Mesendoderm (in vitro differentiated cells): Measurements from ENCODE around the gene NR1I3.
"Not testable (repeated sequence)": the region's sequence is repeated elsewhere in the genome, so short reads cannot be mapped to it uniquely, and the experiment has no call there.

Experiments used
- DNase-seq: peaks from one replicate; pipeline ENCODE4 v3.0.0; 2013
- H2AK5ac ChIP-seq: 2 replicates; pipeline ENCODE4 v1.6.1; 2013; ENCODE audit warnings: low read length, inconsistent platforms
- H2BK120ac ChIP-seq: 2 replicates; pipeline ENCODE4 v1.6.1; 2013; ENCODE audit warnings: low read depth, mild to moderate bottlenecking, low read length, moderate library complexity, mixed read lengths
- H2BK15ac ChIP-seq: replicated peaks from 2 replicates; pipeline ENCODE4 v1.6.1; 2013; ENCODE audit warnings: low read depth, mild to moderate bottlenecking, moderate library complexity
- H2BK5ac ChIP-seq: 2 replicates; pipeline ENCODE4 v1.6.1; 2013; ENCODE audit warnings: low read length, inconsistent platforms
- H3K18ac ChIP-seq: 2 replicates; pipeline ENCODE4 v1.6.1; 2013; ENCODE audit warnings: mild to moderate bottlenecking, low read length, mixed read lengths
- H3K23ac ChIP-seq: one replicate; pipeline ENCODE4 v1.6.1; 2013; ENCODE audit warnings: low read length
- H3K27ac ChIP-seq: 2 replicates; pipeline ENCODE4 v1.5.1; 2013; ENCODE audit warnings: low read depth, mild to moderate bottlenecking, inconsistent platforms, low read length, moderate library complexity
- H3K27me3 ChIP-seq: 2 replicates; pipeline ENCODE4 v1.6.1; 2013; ENCODE audit warnings: low read length, control low read depth, mild to moderate bottlenecking, inconsistent platforms; ENCODE audit not compliant: insufficient read depth, poor library complexity
- H3K36me3 ChIP-seq: 2 replicates; pipeline ENCODE4 v1.6.1; 2013; ENCODE audit warnings: low read length, inconsistent platforms; ENCODE audit not compliant: control insufficient read depth, insufficient read depth
- H3K4ac ChIP-seq: one replicate; pipeline ENCODE4 v1.6.1; 2013; ENCODE audit warnings: low read depth, mild to moderate bottlenecking, low read length, moderate library complexity
- H3K4me1 ChIP-seq: 2 replicates; pipeline ENCODE4 v1.6.1; 2013; ENCODE audit warnings: low read depth, low read length, inconsistent platforms; ENCODE audit not compliant: control insufficient read depth
- H3K4me2 ChIP-seq: 2 replicates; pipeline ENCODE4 v1.6.1; 2013; ENCODE audit warnings: low read length
- H3K4me3 ChIP-seq: 2 replicates; pipeline ENCODE4 v1.5.1; 2013; ENCODE audit warnings: mild to moderate bottlenecking, low read length
- H3K56ac ChIP-seq: one replicate; pipeline ENCODE4 v1.6.1; 2013; ENCODE audit warnings: low read length
- H3K79me1 ChIP-seq: 2 replicates; pipeline ENCODE4 v1.6.1; 2013; ENCODE audit warnings: low read length, inconsistent platforms
- H3K79me2 ChIP-seq: 2 replicates; pipeline ENCODE4 v1.6.1; 2013; ENCODE audit warnings: mild to moderate bottlenecking, low read length; ENCODE audit not compliant: control insufficient read depth, insufficient read depth
- H3K9ac ChIP-seq: 2 replicates; pipeline ENCODE4 v1.6.1; 2013; ENCODE audit warnings: low read length, inconsistent platforms
- H4K5ac ChIP-seq: one replicate; pipeline ENCODE4 v1.6.1; 2013; ENCODE audit warnings: low read length
- H4K8ac ChIP-seq: one replicate; pipeline ENCODE4 v1.6.1; 2013; ENCODE audit warnings: low read depth, mild to moderate bottlenecking, control low read depth, low read length, moderate library complexity
- WGBS: extraction: QIAGEN DNeasy Blood & Tissue Kit; methylation state at CpG from one replicate; pipeline ENCODE4 v1.1.7; 2013; ENCODE audit warnings: low lambda C conversion rate, missing lambda C conversion rate; ENCODE audit not compliant: insufficient coverage; ENCODE audit errors: extremely low coverage; 5-methylcytosine and 5-hydroxymethylcytosine counted together

NR1I3 gene

DNA sequence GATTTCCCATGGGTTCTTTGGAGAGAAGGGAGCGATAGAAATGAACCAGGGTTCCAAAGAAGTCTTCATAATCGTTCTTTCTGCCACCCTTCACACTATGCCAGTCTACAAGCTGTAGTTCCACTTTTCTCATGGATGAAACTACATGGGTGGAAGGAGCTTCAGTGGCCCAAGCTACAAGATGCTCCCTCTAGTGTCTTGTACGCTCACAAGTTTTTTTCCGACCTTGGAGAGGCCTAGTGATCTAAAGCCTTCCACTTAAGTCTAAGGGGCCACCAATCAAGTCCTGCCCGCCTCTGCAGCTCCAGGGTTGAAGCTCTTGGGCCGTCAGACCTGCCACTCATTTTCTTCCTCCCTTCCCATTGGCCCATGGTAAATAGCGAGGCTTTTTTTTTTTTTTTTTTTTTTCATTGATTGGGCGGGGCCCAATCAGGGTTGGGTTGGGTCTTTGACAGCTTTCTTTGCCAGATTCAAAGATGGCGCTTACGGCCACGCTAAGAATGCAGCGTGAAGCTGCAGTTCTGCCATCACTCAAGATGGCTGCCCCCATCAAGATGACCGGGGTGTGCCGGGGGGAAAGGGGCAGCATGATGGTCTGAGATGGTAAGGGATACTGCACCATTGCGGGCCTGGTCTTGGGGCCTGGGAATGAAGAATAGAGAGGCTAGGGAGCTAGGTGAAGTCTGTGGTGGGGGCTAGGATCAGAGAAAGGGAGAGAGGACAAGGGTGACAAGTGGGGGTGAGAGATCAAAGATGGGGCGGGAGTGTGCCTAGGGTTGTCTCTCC, 12.3 kb downstream of the NR1I3 start, which contains the start of gene TOMM40L:
Gene TOMM40L, plus strand, starts transcription at position 527 of the 786 bp plus-strand sequence. CDS start 430 bp downstream, outside the sequence.
- Histone ChIP-seq H3K27ac (peak within 1 kb of the TSS; percentile 37), H3K36me3 (no peaks in the 10 kb centered on the region), H3K4me3 (peak within 1 kb of the TSS; percentile 83), H3K23ac (no peak within 1 kb of the TSS), H3K56ac (peak within 1 kb of the TSS; percentile 96), H2BK120ac (no peak within 1 kb of the TSS), H3K79me2 (no peaks in the 10 kb centered on the region), H3K79me1 (no peaks in the 10 kb centered on the region), H3K4ac (no peak within 1 kb of the TSS), H3K27me3 (no peaks in the 10 kb centered on the region), H4K8ac (peak within 1 kb of the TSS; percentile 60), H3K4me1 (peaks cover 3% of the 10 kb centered on the region), H2BK15ac (no peak within 1 kb of the TSS), H2AK5ac (peak within 1 kb of the TSS; percentile 91), H2BK5ac (peak within 1 kb of the TSS; percentile 81), H3K4me2 (peak within 1 kb of the TSS; percentile 85), H3K9ac (peak within 1 kb of the TSS; percentile 84), H4K5ac (no peak within 1 kb of the TSS), H3K18ac (peak within 1 kb of the TSS; percentile 61)
- no CpG with 5 or more reads among the region's 16 CpGs for WGBS
- peak; percentile 100 for DNase-seq

- Histone ChIP-seq H3K4ac (no peak overlapping the region), H3K23ac (no peak overlapping the region), H2BK120ac (no peak overlapping the region), H4K8ac (peak overlapping the region; percentile 59), H3K4me2 (no peak overlapping the region), H4K5ac (no peak overlapping the region), H2BK15ac (no peak overlapping the region), H3K27ac (peak overlapping the region; percentile 37), H3K79me2 (no peaks in the 10 kb centered on the region), H2AK5ac (no peak overlapping the region), H3K4me1 (peaks cover 3% of the 10 kb centered on the region), H3K27me3 (no peaks in the 10 kb centered on the region), H3K56ac (peak overlapping the region; percentile 29), H3K36me3 (no peaks in the 10 kb centered on the region), H2BK5ac (no peak overlapping the region), H3K79me1 (no peaks in the 10 kb centered on the region), H3K9ac (no peak overlapping the region), H3K4me3 (no peak overlapping the region), H3K18ac (peak overlapping the region; percentile 28)
- WGBS = no CpG with 5 or more reads among the region's 7 CpGs
- DNase-seq = no peak
Observed at GRCh38 chr1:161225178-161225533, 12.8 kb downstream of the NR1I3 start.

DNA sequence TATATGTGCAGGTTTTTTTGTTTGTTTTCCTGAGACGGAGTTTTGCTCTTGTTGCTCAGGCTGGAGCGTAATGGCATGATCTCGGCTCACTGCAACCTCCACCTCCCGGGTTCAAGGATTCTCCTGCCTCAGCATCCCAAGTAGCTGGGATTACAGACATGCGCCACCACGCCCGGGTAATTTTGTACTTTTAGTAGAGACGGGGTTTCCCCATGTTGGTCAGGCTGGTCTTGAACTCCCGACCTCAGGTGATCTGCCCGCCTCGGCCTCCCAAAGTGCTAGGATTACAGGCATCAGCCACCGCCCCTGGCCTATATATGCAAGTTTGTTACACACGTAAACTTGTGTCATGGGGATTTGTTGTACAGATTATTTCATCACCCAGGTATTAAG, 13.3 kb downstream of the NR1I3 start:
- H3K9ac ChIP-seq, H3K27me3 ChIP-seq, H4K5ac ChIP-seq, H4K8ac ChIP-seq, H2BK15ac ChIP-seq, H3K27ac ChIP-seq, H2BK5ac ChIP-seq, H3K56ac ChIP-seq, H2AK5ac ChIP-seq, H3K4me1 ChIP-seq, H3K4me2 ChIP-seq, H2BK120ac ChIP-seq, H3K4ac ChIP-seq, H3K79me2 ChIP-seq, DNase-seq, H3K4me3 ChIP-seq, H3K23ac ChIP-seq, H3K79me1 ChIP-seq, H3K18ac ChIP-seq, H3K36me3 ChIP-seq: not testable (repeated sequence)
- no CpG with 5 or more reads among the region's 13 CpGs for WGBS

DNA sequence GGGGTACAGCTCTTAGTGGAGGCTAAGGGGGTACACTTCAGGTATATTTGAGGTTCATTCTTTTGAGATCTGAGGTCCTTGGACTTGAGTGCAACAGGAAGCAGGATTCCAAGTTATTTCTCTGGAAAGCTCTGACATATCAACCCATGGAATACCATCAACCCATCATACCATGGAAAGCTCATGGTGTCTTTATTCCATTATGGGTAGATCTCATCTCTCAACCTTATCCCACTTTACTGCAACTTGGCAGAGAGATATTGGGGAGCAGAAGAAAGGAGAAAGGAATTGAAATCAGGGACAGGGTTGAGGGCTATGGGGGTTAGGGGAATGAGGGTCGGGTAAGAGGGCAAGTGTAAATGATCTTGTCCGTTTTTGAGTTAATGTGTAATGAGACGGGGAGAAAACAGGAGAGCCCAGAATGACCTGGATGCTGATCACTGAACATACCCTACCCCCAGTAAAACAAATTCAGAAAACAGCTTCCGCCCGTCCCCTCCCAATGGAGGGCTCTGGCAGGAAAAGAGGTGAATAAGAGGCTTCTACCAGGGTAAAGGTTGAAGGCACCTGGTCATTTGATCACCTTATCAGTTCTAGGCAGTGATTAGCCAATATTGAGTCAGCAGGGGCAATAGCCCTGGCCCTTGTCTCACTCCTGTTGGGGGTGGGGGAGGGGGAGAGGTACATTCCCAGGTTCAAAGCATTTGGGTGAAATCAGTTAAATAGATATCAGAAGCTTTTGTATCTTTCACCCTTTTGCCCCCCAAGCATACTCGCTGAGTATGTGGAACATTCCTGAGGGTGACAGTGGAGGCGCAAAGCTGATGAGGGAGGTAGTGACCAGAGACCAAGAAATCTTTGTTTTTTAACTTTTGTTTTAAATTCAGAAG, 14.0 kb downstream of the NR1I3 start:
- Histone ChIP-seq H3K23ac (no peak overlapping the region), H3K79me1 (no peaks in the 10 kb centered on the region), H2BK15ac (no peak overlapping the region), H3K18ac (no peak overlapping the region), H3K79me2 (no peaks in the 10 kb centered on the region), H3K4me2 (no peak overlapping the region), H2BK5ac (no peak overlapping the region), H3K27me3 (no peaks in the 10 kb centered on the region), H3K4me3 (no peak overlapping the region), H3K4ac (no peak overlapping the region), H4K8ac (no peak overlapping the region), H3K4me1 (peaks cover 3% of the 10 kb centered on the region), H3K56ac (no peak overlapping the region), H2AK5ac (no peak overlapping the region), H3K9ac (no peak overlapping the region), H4K5ac (no peak overlapping the region), H2BK120ac (no peak overlapping the region), H3K36me3 (no peaks in the 10 kb centered on the region), H3K27ac (no peak overlapping the region)
- DNase-seq = peak; percentile 84
- no CpG with 5 or more reads among the region's 7 CpGs for WGBS

DNA sequence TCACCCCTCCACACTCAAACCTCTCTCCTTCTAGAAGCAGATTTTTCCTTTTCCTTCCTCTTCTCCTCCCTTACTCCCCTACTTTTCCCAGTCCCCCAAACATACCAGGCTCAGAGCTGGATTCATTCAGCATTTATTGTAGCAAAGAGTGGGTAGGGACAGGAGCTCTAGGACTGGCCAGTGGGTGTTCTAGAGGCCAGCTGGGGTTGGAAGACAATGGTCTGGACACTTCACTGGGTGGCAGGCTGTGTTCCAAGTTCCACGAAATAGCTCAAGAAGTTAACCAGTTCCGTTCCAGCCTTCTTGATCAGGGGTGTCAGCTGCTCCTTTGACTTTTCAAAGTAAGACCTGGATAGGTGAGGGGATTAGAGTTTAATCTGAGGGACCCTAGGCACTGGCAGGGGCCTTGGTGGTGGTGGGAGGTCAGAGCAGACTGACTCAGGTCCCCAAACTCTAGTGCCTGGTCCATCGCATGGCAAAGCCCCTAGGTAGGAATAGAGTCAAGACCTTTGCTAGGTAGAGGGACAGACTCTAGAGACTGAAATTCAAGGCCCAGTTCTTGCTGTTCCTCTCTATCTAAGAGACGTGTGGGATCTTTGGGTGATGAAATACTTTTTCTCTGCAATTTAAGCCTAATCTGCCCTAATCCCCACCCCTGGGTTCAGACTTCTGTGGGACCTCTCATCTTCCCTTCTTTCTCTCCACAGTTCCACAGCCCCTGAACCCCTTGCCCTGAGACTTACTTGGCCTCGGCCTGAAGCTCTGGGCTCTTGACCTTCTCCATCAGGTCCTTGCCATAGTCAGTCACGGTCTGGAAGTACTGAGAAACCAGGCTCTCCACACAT, 15.6 kb downstream of the NR1I3 start:
- DNase-seq = no peak
- no CpG with 5 or more reads among the region's 6 CpGs for WGBS

More for the DNA sequence above, 15.6 kb downstream of the NR1I3 start:
- Histone ChIP-seq H3K18ac (no peak overlapping the region), H3K79me2 (no peaks in the 10 kb centered on the region), H3K27me3 (no peaks in the 10 kb centered on the region), H2AK5ac (no peak overlapping the region), H2BK120ac (no peak overlapping the region), H3K27ac (no peak overlapping the region), H3K4me3 (no peak overlapping the region), H3K79me1 (no peaks in the 10 kb centered on the region), H4K5ac (no peak overlapping the region), H3K56ac (no peak overlapping the region), H3K4me2 (no peak overlapping the region), H3K36me3 (no peaks in the 10 kb centered on the region), H4K8ac (no peak overlapping the region), H3K4me1 (peaks cover 3% of the 10 kb centered on the region), H3K23ac (no peak overlapping the region), H2BK15ac (no peak overlapping the region), H3K4ac (no peak overlapping the region), H3K9ac (no peak overlapping the region), H2BK5ac (no peak overlapping the region)
